ENCODE measurements around the gene SLC10A4.

The SLC10A4 gene

GRCh38 chr4:48490012-48490679 lies 7.0 kb downstream of the SLC10A4 start, which contains the start of gene ZAR1:
ZAR1 (plus strand) TSS chr4:48490252; CDS start chr4:48490292, 40 bp downstream.
- DNase-seq = no peak

GRCh38 chr4:48490680-48491513 lies 7.8 kb downstream of the SLC10A4 start:
- no peak for DNase-seq

- no peak for DNase-seq
Measured at GRCh38 chr4:48491514-48492176, 8.5 kb downstream of the SLC10A4 start.

GRCh38 chr4:48493452-48494100 lies 10.4 kb downstream of the SLC10A4 start:
- no peak for DNase-seq

GRCh38 chr4:48495941-48496340 lies 12.8 kb downstream of the SLC10A4 start:
- no peak for DNase-seq

GRCh38 chr4:48498895-48499294 lies 15.8 kb downstream of the SLC10A4 start:
- no peak for DNase-seq

GRCh38 chr4:48499551-48500066 lies 16.5 kb downstream of the SLC10A4 start:
- no peak for DNase-seq

GRCh38 chr4:48503233-48504025 lies 20.3 kb downstream of the SLC10A4 start:
- DNase-seq = no peak

- no peak for DNase-seq
Measured at GRCh38 chr4:48504026-48504330, 20.8 kb downstream of the SLC10A4 start.

- DNase-seq = no peak
Measured at GRCh38 chr4:48504352-48504751, 21.2 kb downstream of the SLC10A4 start.

- no peak for DNase-seq
Measured at GRCh38 chr4:48506716-48507115, 23.6 kb downstream of the SLC10A4 start.

- DNase-seq = no peak
Measured at GRCh38 chr4:48509543-48509942, 26.4 kb downstream of the SLC10A4 start.

- DNase-seq = no peak
Measured at GRCh38 chr4:48518143-48518542, 35.0 kb downstream of the SLC10A4 start.

- no peak for DNase-seq
Measured at GRCh38 chr4:48526406-48526805, 43.3 kb downstream of the SLC10A4 start.

GRCh38 chr4:48538358-48538757 lies 55.2 kb downstream of the SLC10A4 start:
- DNase-seq = no peak
